Esophagus (tissue), 2 donors: ENCODE results near the gene ABCA3. TPM values are rescaled to one million over a fixed set of nuclear protein-coding genes. Genes with fewer than 3 reads are reported as not detected.
A peak's percentile ranks its signal among the peaks of the same experiment; 100 is the strongest.
"Not testable (repeated sequence)": the region's sequence is repeated elsewhere in the genome, so short reads cannot be mapped to it uniquely, and the experiment has no call there.

ENCODE experiments used
- H3K27ac ChIP-seq, 2 donors: one replicate each; pipeline ENCODE4 v1.5.1; 2013; ENCODE audit warnings: low read depth in 2 of 2, mild to moderate bottlenecking in 2 of 2, inconsistent platforms in 1 of 2, low read length in 1 of 2, moderate library complexity in 1 of 2
- H3K27me3 ChIP-seq, 2 donors: one replicate each; pipeline ENCODE4 v1.6.1; 2013; ENCODE audit warnings: low read length in 2 of 2, control low read depth in 1 of 2, mild to moderate bottlenecking in 1 of 2; ENCODE audit not compliant: insufficient read depth in 2 of 2, control insufficient read depth in 1 of 2
- H3K36me3 ChIP-seq, 2 donors: one replicate each; pipeline ENCODE4 v1.6.1; 2013; ENCODE audit warnings: low read length in 1 of 2; ENCODE audit not compliant: control insufficient read depth in 2 of 2, insufficient read depth in 2 of 2
- H3K4me1 ChIP-seq, 2 donors: one replicate each; pipeline ENCODE4 v1.6.1; 2013; ENCODE audit warnings: low read length in 1 of 2; ENCODE audit not compliant: control insufficient read depth in 2 of 2, insufficient read depth in 2 of 2
- H3K4me3 ChIP-seq, 2 donors: one replicate each; pipeline ENCODE4 v1.5.1; 2013; ENCODE audit warnings: low read length in 2 of 2, mild to moderate bottlenecking in 2 of 2, low read depth in 1 of 2, moderate library complexity in 1 of 2
- H3K9me3 ChIP-seq, 2 donors: one replicate each; pipeline ENCODE4 v1.6.1; 2013; ENCODE audit warnings: mild to moderate bottlenecking in 2 of 2, low read depth in 1 of 2, low read length in 1 of 2, moderate library complexity in 1 of 2; ENCODE audit not compliant: control insufficient read depth in 2 of 2, insufficient read depth in 1 of 2
- WGBS, 2 donors: extraction: QIAGEN DNeasy Blood & Tissue Kit; methylation state at CpG; one replicate each; pipeline ENCODE4 v1.1.7; 2013; 5-methylcytosine and 5-hydroxymethylcytosine counted together
- polyA plus RNA-seq, 2 donors: library from polyadenylated mRNA; stranded (reverse); fragments of 200-250 nt; gene quantifications; one replicate each; pipeline ENCODE4 v1.2.3, GENCODE V29; 2013
- donor health status: healthy with polysubstance abuse.
- donor health status: Bipolar disorder and iron deficiency.

The ABCA3 gene
- polyA plus RNA-seq: 1 to 10 TPM; 1.4 to 1.7 TPM

DNA sequence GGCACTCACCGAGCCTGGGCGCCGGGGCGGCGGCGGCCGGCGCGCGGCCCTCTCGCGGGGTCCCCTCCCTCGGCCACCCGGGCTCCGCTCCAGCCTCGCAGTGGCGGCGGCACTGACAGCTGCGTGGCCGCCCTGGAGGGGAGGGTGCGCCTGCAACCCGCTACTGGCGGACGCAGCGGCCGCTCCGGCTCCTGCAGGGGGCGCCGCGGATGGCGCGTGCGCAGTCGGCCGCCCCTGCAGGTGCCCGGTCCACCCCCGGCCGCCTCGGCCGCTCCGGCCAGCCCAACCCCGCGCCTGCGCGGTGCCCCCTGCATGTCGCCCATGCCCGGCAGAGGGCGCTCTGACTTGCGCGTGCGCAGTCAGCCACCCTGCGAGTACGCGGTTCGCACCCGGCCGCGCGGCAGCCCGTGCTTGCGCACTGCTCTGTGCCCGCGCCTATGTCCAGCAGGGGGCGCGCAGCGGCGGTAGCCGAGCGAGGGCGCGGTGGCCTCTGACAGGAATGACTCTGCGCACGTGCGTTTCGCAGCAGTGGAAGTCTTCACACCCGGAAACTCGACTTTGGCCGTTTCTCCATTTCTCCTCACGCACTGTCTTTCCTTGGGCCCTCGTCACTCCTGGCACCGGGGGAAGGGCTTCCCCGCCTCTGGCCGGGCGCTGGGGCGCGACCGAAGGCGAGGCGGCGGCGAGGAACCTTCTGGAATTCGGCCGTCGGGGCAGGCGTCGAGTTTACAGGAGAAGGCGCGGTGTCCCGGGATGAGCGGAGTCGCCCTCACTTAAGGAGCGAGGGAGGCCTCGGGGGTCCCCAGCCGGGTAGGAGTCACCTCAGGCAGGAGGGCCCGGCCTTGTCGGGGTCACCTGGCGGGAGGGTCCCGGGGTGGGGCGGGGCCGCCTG, at the start of gene ABCA3:
Gene ABCA3 (minus strand): TSS at position 165 of the 892 bp plus-strand sequence. CDS start 14,262 bp downstream, outside the sequence.
- Histone ChIP-seq H3K27ac (peak within 1 kb of the TSS in 1 of 2 donors; percentile 26), H3K27me3 (peaks cover 0 to 4% of the 10 kb centered on the region in 2 donors)

GRCh38 chr16:2388875-2389433, 48.4 kb upstream of the ABCA3 start:
- Histone ChIP-seq H3K4me3 (no peak overlapping the region), H3K4me1 (no peaks in the 10 kb centered on the region), H3K9me3 (peaks cover 2 to 6% of the 10 kb centered on the region in 2 donors), H3K36me3 (no peaks in the 10 kb centered on the region), H3K27me3 (no peaks in the 10 kb centered on the region), H3K27ac (no peak overlapping the region)
- 21 to 27% methylated on average over 2 of the region's 2 CpGs for WGBS, 2 donors

More for the DNA sequence above, at the start of gene ABCA3:
- Histone ChIP-seq H3K4me3 (peak within 1 kb of the TSS; percentile 64 to 68), H3K9me3 (peaks cover 4% of the 10 kb centered on the region in 2 donors), H3K36me3 (no peaks in the 10 kb centered on the region), H3K4me1 (peaks cover 4 to 11% of the 10 kb centered on the region in 2 donors)
- 15% methylated on average over 88 to 110 of the region's 110 CpGs for WGBS, 2 donors

DNA sequence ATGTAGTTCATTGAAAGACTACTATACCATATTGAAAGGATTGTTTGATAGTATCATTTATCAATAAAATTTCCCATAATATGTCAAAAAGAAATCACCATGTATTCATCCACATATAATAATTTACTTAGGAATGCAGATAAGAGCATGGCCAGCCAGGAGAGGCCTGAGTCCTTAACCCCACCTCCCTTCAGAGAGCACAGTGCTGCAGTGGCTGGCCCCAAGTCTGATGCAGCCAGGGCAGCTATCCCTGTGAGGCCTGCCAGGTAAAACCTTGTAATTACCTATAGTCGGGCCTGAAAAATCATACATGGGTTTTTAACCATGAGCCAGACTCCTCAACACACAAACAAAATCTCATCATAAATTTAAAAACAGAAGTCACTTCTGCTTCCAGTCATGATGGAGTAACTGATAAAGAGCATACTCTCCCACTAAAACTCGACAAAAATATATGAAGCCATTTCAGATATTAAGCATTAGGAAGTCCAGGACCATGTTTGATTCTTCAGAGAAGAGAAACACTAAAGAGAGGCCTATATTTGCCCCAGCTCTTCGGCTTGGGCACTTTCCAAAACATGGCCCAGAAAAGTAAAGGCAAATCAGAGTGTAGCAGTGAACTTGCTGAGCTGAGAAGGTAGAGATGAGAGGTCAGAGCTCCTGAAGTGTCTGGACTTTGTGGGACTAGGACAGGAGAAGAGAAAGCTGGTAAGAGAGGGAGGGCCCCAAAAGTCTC, 47.8 kb upstream of the ABCA3 start:
- no peak overlapping the region for H3K4me3 ChIP-seq
- H3K9me3 ChIP-seq: peaks cover 2 to 6% of the 10 kb centered on the region in 2 donors
- H3K4me1 ChIP-seq: no peaks in the 10 kb centered on the region
- WGBS, 2 donors: 77 to 86% methylated on average over 3 of the region's 3 CpGs
- H3K27me3 ChIP-seq: no peaks in the 10 kb centered on the region
- H3K36me3 ChIP-seq: no peaks in the 10 kb centered on the region
- no peak overlapping the region for H3K27ac ChIP-seq

DNA sequence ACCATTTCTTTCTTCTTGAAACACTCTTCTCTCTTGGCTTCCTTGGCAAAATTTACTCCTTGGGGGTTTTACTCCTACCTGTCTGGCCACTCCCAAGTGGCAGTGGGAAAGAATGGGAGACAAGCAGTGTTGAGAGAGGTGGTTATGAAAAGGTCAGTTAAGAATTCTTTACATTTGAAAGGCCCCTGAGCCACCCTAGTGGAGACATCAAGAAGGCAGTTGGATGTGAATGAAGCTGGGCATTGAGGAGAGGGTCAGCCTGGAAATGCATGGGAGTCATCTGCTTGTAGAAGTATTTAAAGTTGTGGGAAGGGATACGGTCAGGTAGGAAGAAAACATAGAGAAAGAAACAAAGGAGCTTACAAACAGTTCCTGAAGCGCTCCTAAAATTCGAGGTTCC, 46.5 kb upstream of the ABCA3 start:
- no peaks in the 10 kb centered on the region for H3K36me3 ChIP-seq
- 73 to 76% methylated on average over 3 of the region's 3 CpGs for WGBS, 2 donors
- H3K27ac ChIP-seq: no peak overlapping the region
- H3K4me1 ChIP-seq: no peaks in the 10 kb centered on the region
- peaks cover 2 to 6% of the 10 kb centered on the region in 2 donors for H3K9me3 ChIP-seq
- H3K4me3 ChIP-seq: no peak overlapping the region
- H3K27me3 ChIP-seq: no peaks in the 10 kb centered on the region

DNA sequence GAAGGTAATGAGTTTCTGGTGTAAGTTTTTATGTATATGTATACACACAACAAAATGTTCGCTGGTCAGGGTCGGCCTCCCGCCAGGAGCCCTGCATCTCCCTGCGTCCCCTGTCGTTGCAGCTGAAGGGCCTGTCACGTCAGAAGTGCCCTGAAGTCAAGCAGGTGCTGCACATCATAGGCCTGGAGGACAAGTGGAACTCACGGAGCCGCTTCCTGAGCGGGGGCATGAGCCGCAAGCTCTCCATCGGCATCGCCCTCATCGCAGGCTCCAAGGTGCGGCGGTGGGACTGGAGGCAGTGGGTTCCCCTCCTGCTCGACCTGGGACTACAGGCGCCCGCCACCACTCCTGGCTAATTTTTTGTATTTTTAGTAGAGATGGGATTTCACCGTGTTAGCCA, 45.5 kb upstream of the ABCA3 start:
- H3K36me3 ChIP-seq, H3K27me3 ChIP-seq, H3K27ac ChIP-seq, H3K9me3 ChIP-seq, H3K4me1 ChIP-seq, H3K4me3 ChIP-seq: not testable (repeated sequence)
- 80 to 87% methylated on average over 19 of the region's 19 CpGs for WGBS, 2 donors

- WGBS, 2 donors: 53 to 69% methylated on average over 3 of the region's 3 CpGs
- Histone ChIP-seq H3K9me3 (peaks cover 2 to 6% of the 10 kb centered on the region in 2 donors), H3K4me3 (no peak overlapping the region), H3K36me3 (no peaks in the 10 kb centered on the region), H3K27me3 (no peaks in the 10 kb centered on the region), H3K4me1 (no peaks in the 10 kb centered on the region), H3K27ac (no peak overlapping the region)
Observed at GRCh38 chr16:2385190-2385836, 44.8 kb upstream of the ABCA3 start.

- Histone ChIP-seq H3K27ac (no peak overlapping the region), H3K36me3 (no peaks in the 10 kb centered on the region), H3K27me3 (no peaks in the 10 kb centered on the region), H3K4me3 (no peak overlapping the region), H3K4me1 (no peaks in the 10 kb centered on the region), H3K9me3 (peaks cover 2 to 6% of the 10 kb centered on the region in 2 donors)
- 10 to 32% methylated on average over 2 of the region's 2 CpGs for WGBS, 2 donors
Observed at GRCh38 chr16:2384426-2384825, 43.9 kb upstream of the ABCA3 start.

GRCh38 chr16:2383501-2383900, 43.0 kb upstream of the ABCA3 start:
- Histone ChIP-seq H3K27me3 (no peaks in the 10 kb centered on the region), H3K4me3 (no peak overlapping the region), H3K27ac (no peak overlapping the region), H3K4me1 (no peaks in the 10 kb centered on the region), H3K36me3 (no peaks in the 10 kb centered on the region), H3K9me3 (peaks cover 0 to 2% of the 10 kb centered on the region in 2 donors)
- WGBS, 2 donors: 87 to 95% methylated on average over 1 of the region's 1 CpG

DNA sequence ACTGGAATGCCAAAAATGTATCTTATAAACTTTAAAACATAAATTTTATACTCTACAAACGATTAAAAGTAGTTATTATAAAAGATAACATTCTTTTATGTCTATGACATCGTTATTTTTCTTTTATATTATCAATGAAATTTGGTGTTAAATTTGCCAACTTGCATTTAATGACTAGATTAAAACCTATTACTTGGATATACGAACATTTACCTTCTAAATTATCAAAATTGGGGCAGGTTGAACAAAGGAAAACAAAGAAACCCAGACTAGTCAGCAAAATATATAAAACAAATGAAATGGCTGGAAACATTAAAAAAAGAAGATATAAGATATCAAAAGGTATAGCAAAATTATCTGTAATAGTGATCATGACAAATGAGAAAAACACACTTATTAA, 34.1 kb upstream of the ABCA3 start:
- WGBS, 2 donors: 61 to 65% methylated on average over 3 of the region's 3 CpGs
- Histone ChIP-seq H3K36me3 (no peaks in the 10 kb centered on the region), H3K27me3 (no peaks in the 10 kb centered on the region)

More for the DNA sequence above, 34.1 kb upstream of the ABCA3 start:
- Histone ChIP-seq H3K27ac (no peak overlapping the region), H3K4me3 (no peak overlapping the region), H3K4me1 (no peaks in the 10 kb centered on the region), H3K9me3 (no peaks in the 10 kb centered on the region)
